HG02610 (cell line): ENCODE results near the gene CDC14A.
"Not testable (repeated sequence)": the region's sequence is repeated elsewhere in the genome, so short reads cannot be mapped to it uniquely, and the experiment has no call there.

ENCODE experiments used
- ATAC-seq: cut with Tn5 transposase; IDR thresholded peaks from one replicate; pipeline ENCODE4 v1.9.1; 2021; ENCODE audit warnings: mild to moderate bottlenecking, moderate library complexity; ENCODE audit not compliant: unreplicated experiment

Gene CDC14A

GRCh38 chr1:100362821-100363466 lies 10.6 kb downstream of the CDC14A start:
- ATAC-seq, result no peak

- no peak for ATAC-seq
Observed at GRCh38 chr1:100363831-100364230, 11.5 kb downstream of the CDC14A start.

GRCh38 chr1:100364697-100365096 lies 12.4 kb downstream of the CDC14A start:
- no peak for ATAC-seq

GRCh38 chr1:100366209-100366525 lies 13.9 kb downstream of the CDC14A start:
- ATAC-seq, result no peak

- not testable (repeated sequence) for ATAC-seq
Observed at GRCh38 chr1:100369339-100369738, 17.0 kb downstream of the CDC14A start.

- ATAC-seq, result not testable (repeated sequence)
Observed at GRCh38 chr1:100373953-100374352, 21.6 kb downstream of the CDC14A start.

- ATAC-seq, result not testable (repeated sequence)
Observed at GRCh38 chr1:100376890-100377289, 24.6 kb downstream of the CDC14A start.

GRCh38 chr1:100377590-100378361 lies 25.5 kb downstream of the CDC14A start:
- peak; percentile 94 for ATAC-seq

GRCh38 chr1:100378956-100379355 lies 26.6 kb downstream of the CDC14A start:
- ATAC-seq, result no peak

- no peak for ATAC-seq
Observed at GRCh38 chr1:100380635-100381034, 28.3 kb downstream of the CDC14A start.

- no peak for ATAC-seq
Observed at GRCh38 chr1:100382657-100383056, 30.4 kb downstream of the CDC14A start.

GRCh38 chr1:100383743-100384405 lies 31.6 kb downstream of the CDC14A start:
- no peak for ATAC-seq

GRCh38 chr1:100387209-100387608 lies 34.9 kb downstream of the CDC14A start:
- no peak for ATAC-seq

GRCh38 chr1:100387657-100388350 lies 35.5 kb downstream of the CDC14A start:
- peak; percentile 28 for ATAC-seq

- ATAC-seq, result no peak
Observed at GRCh38 chr1:100390531-100390930, 38.2 kb downstream of the CDC14A start.

GRCh38 chr1:100391675-100392074 lies 39.4 kb downstream of the CDC14A start:
- ATAC-seq, result no peak

GRCh38 chr1:100392756-100393155 lies 40.5 kb downstream of the CDC14A start:
- ATAC-seq, result no peak

- no peak for ATAC-seq
Observed at GRCh38 chr1:100394285-100394684, 42.0 kb downstream of the CDC14A start.

- no peak for ATAC-seq
Observed at GRCh38 chr1:100395913-100396312, 43.6 kb downstream of the CDC14A start.

- ATAC-seq, result no peak
Observed at GRCh38 chr1:100396651-100397050, 44.3 kb downstream of the CDC14A start.

GRCh38 chr1:100397681-100398080 lies 45.4 kb downstream of the CDC14A start:
- no peak for ATAC-seq
